HEK293 (cell line): ENCODE measurements around the gene MNT.

Experiments used
- BCL11B ChIP-seq: fragments of 450-650 bp; formaldehyde crosslinking; IDR thresholded peaks from 2 replicates; pipeline ENCODE4 v1.5.1; 2016; ENCODE audit warnings: low read depth, missing biosample characterization, missing genetic modification characterization
- EGR2 ChIP-seq: fragments of 450-650 bp; formaldehyde crosslinking; IDR thresholded peaks from 2 replicates; pipeline ENCODE4 v1.5.1; 2016; ENCODE audit warnings: low read depth, missing biosample characterization, missing genetic modification characterization
- GLI4 ChIP-seq: fragments of 450-650 bp; formaldehyde crosslinking; IDR thresholded peaks from 2 replicates; pipeline ENCODE4 v1.5.1; 2016; ENCODE audit warnings: missing biosample characterization, missing genetic modification characterization
- HOXC10 ChIP-seq: sonication (generic); formaldehyde crosslinking; IDR thresholded peaks from 2 replicates; pipeline ENCODE4 v1.8.1; 2023; ENCODE audit warnings: mild to moderate bottlenecking, missing genetic modification reagents
- KLF16 ChIP-seq: fragments of 450-650 bp; formaldehyde crosslinking; IDR thresholded peaks from 2 replicates; pipeline ENCODE4 v1.5.1; 2017; ENCODE audit warnings: missing biosample characterization, missing genetic modification characterization
- OSR2 ChIP-seq: fragments of 450-650 bp; formaldehyde crosslinking; IDR thresholded peaks from 2 replicates; pipeline ENCODE4 v1.5.1; 2016; ENCODE audit warnings: missing biosample characterization, missing genetic modification characterization
- OVOL3 ChIP-seq: fragments of 450-650 bp; formaldehyde crosslinking; IDR thresholded peaks from 2 replicates; pipeline ENCODE4 v1.5.1; 2016; ENCODE audit warnings: missing biosample characterization, missing genetic modification characterization
- SP3 ChIP-seq: fragments of 450-650 bp; formaldehyde crosslinking; IDR thresholded peaks from 2 replicates; pipeline ENCODE4 v1.5.1; 2016; ENCODE audit warnings: missing biosample characterization, missing genetic modification characterization
- TRIM28 ChIP-seq: IDR thresholded peaks from 2 replicates; pipeline ENCODE4 v1.6.1; 2011; ENCODE audit warnings: low read length, control low read depth, borderline replicate concordance
- ZBTB17 ChIP-seq: fragments of 450-650 bp; formaldehyde crosslinking; IDR thresholded peaks from 2 replicates; pipeline ENCODE4 v1.5.1; 2016; ENCODE audit warnings: missing biosample characterization, missing genetic modification characterization
- ZBTB7A ChIP-seq: fragments of 450-650 bp; formaldehyde crosslinking; IDR thresholded peaks from 2 replicates; pipeline ENCODE4 v1.5.1; 2016; ENCODE audit warnings: low read depth, missing biosample characterization, missing genetic modification characterization
- ZNF138 ChIP-seq: fragments of 450-650 bp; formaldehyde crosslinking; IDR thresholded peaks from 2 replicates; pipeline ENCODE4 v1.5.1; 2016; ENCODE audit warnings: missing biosample characterization, missing genetic modification characterization, borderline replicate concordance
- ZNF221 ChIP-seq: fragments of 450-650 bp; formaldehyde crosslinking; IDR thresholded peaks from 2 replicates; pipeline ENCODE4 v1.5.1; 2017; ENCODE audit warnings: missing biosample characterization, missing genetic modification characterization, borderline replicate concordance
- ZNF23 ChIP-seq: fragments of 450-650 bp; formaldehyde crosslinking; IDR thresholded peaks from 2 replicates; pipeline ENCODE4 v1.5.1; 2016; ENCODE audit warnings: missing biosample characterization, missing genetic modification characterization, borderline replicate concordance
- ZNF239 ChIP-seq: fragments of 450-650 bp; formaldehyde crosslinking; IDR thresholded peaks from 2 replicates; pipeline ENCODE4 v1.5.1; 2016; ENCODE audit warnings: missing biosample characterization, missing genetic modification characterization
- ZNF24 ChIP-seq: fragments of 450-650 bp; formaldehyde crosslinking; IDR thresholded peaks from 2 replicates; pipeline ENCODE4 v1.5.1; 2016; ENCODE audit warnings: missing biosample characterization, missing genetic modification characterization
- ZNF248 ChIP-seq: fragments of 450-650 bp; formaldehyde crosslinking; IDR thresholded peaks from 2 replicates; pipeline ENCODE4 v1.5.1; 2017; ENCODE audit warnings: missing biosample characterization, missing genetic modification characterization
- ZNF354C ChIP-seq: fragments of 450-650 bp; formaldehyde crosslinking; IDR thresholded peaks from 2 replicates; pipeline ENCODE4 v1.5.1; 2016; ENCODE audit warnings: missing biosample characterization, missing genetic modification characterization, low read depth, borderline replicate concordance
- ZNF530 ChIP-seq: fragments of 450-650 bp; formaldehyde crosslinking; IDR thresholded peaks from 2 replicates; pipeline ENCODE4 v1.5.1; 2016; ENCODE audit warnings: low read depth, missing biosample characterization, missing genetic modification characterization
- ZNF747 ChIP-seq: fragments of 450-650 bp; formaldehyde crosslinking; IDR thresholded peaks from 2 replicates; pipeline ENCODE4 v1.5.1; 2016; ENCODE audit warnings: missing biosample characterization, missing genetic modification characterization
- ZNF768 ChIP-seq: fragments of 450-650 bp; formaldehyde crosslinking; IDR thresholded peaks from 2 replicates; pipeline ENCODE4 v1.5.1; 2018; ENCODE audit warnings: missing biosample characterization, mild to moderate bottlenecking, missing genetic modification characterization
- TF ChIP-seq, protein P1 (sequence below): fragments of 450-650 bp; formaldehyde crosslinking; IDR thresholded peaks from 2 replicates; pipeline ENCODE4 v1.5.1; 2016; ENCODE audit warnings: missing biosample characterization, missing genetic modification characterization
- TF ChIP-seq, protein P2 (sequence below): fragments of 450-650 bp; formaldehyde crosslinking; IDR thresholded peaks from 2 replicates; pipeline ENCODE4 v1.5.1; 2017; ENCODE audit warnings: missing biosample characterization, missing genetic modification characterization
- TF ChIP-seq, protein P3 (sequence below): IDR thresholded peaks from 2 replicates; pipeline ENCODE4 v1.6.1; 2011; ENCODE audit warnings: mild to moderate bottlenecking, low read depth, low read length, borderline replicate concordance
- TF ChIP-seq, protein P4 (sequence below): fragments of 450-650 bp; formaldehyde crosslinking; conservative IDR thresholded peaks from 2 replicates; pipeline ENCODE4 v1.5.1; 2016; ENCODE audit warnings: low read depth, missing biosample characterization, missing genetic modification characterization
- TF ChIP-seq, protein P5 (sequence below): fragments of 450-650 bp; formaldehyde crosslinking; IDR thresholded peaks from 2 replicates; pipeline ENCODE4 v1.5.1; 2016; ENCODE audit warnings: missing biosample characterization, missing genetic modification characterization

The MNT gene

DNA sequence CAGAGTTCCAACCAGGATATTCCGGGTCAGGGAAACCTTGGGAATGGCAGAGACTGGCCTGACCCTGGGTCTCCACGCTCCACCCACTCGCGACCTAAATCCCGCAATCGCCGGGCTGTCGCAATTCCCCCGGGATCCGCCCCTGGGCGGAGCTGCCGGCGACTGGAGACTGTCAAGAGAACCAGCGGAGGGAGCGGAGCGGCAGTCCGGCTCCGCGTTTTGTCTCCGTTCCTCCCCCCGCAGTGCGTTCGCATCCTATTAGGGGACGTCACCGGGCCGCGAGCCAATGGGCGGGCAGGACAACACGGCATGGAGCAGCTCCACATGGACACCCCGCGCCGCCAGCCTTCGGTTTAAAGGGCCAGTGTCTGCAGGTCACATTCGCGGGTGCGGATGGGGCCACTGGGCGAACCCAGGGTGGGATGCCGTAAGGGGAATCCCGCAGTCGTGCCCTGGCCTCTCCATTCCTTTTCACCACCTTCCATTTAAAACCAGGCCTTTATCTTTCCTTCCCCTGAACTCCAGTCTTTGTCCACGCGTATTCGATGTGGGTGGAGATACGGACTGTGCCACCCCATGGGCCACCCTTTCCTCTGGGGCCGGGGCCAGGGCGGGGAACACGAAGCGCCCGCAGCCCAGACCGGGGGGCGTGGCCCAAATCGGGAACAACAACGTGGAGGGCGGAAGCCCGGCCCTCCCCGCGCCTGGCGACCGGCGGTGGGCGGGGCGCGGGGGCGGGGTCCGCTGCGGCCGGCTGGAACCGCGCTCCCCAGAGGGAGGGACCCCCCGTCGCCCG lies 764 bp upstream of the MNT start (continued):
- TF ChIP-seq BCL11B (tag by site-specific recombination) = peak; percentile 76; the same call in 1 of the 2 replicates
- no peak for TF ChIP-seq ZNF23 (tag by site-specific recombination)
- TF ChIP-seq ZNF248 = no peak
- TF ChIP-seq, protein P1, sequence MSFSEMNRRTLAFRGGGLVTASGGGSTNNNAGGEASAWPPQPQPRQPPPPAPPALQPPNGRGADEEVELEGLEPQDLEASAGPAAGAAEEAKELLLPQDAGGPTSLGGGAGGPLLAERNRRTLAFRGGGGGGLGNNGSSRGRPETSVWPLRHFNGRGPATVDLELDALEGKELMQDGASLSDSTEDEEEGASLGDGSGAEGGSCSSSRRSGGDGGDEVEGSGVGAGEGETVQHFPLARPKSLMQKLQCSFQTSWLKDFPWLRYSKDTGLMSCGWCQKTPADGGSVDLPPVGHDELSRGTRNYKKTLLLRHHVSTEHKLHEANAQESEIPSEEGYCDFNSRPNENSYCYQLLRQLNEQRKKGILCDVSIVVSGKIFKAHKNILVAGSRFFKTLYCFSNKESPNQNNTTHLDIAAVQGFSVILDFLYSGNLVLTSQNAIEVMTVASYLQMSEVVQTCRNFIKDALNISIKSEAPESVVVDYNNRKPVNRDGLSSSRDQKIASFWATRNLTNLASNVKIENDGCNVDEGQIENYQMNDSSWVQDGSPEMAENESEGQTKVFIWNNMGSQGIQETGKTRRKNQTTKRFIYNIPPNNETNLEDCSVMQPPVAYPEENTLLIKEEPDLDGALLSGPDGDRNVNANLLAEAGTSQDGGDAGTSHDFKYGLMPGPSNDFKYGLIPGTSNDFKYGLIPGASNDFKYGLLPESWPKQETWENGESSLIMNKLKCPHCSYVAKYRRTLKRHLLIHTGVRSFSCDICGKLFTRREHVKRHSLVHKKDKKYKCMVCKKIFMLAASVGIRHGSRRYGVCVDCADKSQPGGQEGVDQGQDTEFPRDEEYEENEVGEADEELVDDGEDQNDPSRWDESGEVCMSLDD (tag by site-specific recombination) = peak; percentile 85
- no peak for TF ChIP-seq ZNF221
- no peak for TF ChIP-seq OSR2
- no peak for TF ChIP-seq TRIM28
- TF ChIP-seq ZNF138 (tag by site-specific recombination) = no peak
- peak; percentile 96 for TF ChIP-seq KLF16 (tag by site-specific recombination)
- peak; percentile 75 for TF ChIP-seq ZNF24
- no peak for TF ChIP-seq OVOL3 (tag by site-specific recombination)
- TF ChIP-seq ZBTB7A = peak; percentile 85; the same call in 1 of the 2 replicates
- TF ChIP-seq HOXC10 (CRISPR knock-in tag) = no peak
- TF ChIP-seq SP3 (tag by site-specific recombination) = peak; percentile 96
- no peak for TF ChIP-seq ZNF354C (tag by site-specific recombination)
- TF ChIP-seq, protein P2, sequence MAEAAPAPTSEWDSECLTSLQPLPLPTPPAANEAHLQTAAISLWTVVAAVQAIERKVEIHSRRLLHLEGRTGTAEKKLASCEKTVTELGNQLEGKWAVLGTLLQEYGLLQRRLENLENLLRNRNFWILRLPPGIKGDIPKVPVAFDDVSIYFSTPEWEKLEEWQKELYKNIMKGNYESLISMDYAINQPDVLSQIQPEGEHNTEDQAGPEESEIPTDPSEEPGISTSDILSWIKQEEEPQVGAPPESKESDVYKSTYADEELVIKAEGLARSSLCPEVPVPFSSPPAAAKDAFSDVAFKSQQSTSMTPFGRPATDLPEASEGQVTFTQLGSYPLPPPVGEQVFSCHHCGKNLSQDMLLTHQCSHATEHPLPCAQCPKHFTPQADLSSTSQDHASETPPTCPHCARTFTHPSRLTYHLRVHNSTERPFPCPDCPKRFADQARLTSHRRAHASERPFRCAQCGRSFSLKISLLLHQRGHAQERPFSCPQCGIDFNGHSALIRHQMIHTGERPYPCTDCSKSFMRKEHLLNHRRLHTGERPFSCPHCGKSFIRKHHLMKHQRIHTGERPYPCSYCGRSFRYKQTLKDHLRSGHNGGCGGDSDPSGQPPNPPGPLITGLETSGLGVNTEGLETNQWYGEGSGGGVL = no peak
- TF ChIP-seq ZNF768 (tag by site-specific recombination) = no peak
- peak; percentile 50 for TF ChIP-seq ZBTB17 (tag by site-specific recombination)
- TF ChIP-seq ZNF530 = no peak
- TF ChIP-seq ZNF747 (tag by site-specific recombination) = no peak
- no peak for TF ChIP-seq GLI4 (tag by site-specific recombination)
- TF ChIP-seq, protein P3, sequence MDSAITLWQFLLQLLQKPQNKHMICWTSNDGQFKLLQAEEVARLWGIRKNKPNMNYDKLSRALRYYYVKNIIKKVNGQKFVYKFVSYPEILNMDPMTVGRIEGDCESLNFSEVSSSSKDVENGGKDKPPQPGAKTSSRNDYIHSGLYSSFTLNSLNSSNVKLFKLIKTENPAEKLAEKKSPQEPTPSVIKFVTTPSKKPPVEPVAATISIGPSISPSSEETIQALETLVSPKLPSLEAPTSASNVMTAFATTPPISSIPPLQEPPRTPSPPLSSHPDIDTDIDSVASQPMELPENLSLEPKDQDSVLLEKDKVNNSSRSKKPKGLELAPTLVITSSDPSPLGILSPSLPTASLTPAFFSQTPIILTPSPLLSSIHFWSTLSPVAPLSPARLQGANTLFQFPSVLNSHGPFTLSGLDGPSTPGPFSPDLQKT = no peak; the same call in 1 of the 2 replicates
- peak; percentile 62 for TF ChIP-seq EGR2
- TF ChIP-seq, protein P4, sequence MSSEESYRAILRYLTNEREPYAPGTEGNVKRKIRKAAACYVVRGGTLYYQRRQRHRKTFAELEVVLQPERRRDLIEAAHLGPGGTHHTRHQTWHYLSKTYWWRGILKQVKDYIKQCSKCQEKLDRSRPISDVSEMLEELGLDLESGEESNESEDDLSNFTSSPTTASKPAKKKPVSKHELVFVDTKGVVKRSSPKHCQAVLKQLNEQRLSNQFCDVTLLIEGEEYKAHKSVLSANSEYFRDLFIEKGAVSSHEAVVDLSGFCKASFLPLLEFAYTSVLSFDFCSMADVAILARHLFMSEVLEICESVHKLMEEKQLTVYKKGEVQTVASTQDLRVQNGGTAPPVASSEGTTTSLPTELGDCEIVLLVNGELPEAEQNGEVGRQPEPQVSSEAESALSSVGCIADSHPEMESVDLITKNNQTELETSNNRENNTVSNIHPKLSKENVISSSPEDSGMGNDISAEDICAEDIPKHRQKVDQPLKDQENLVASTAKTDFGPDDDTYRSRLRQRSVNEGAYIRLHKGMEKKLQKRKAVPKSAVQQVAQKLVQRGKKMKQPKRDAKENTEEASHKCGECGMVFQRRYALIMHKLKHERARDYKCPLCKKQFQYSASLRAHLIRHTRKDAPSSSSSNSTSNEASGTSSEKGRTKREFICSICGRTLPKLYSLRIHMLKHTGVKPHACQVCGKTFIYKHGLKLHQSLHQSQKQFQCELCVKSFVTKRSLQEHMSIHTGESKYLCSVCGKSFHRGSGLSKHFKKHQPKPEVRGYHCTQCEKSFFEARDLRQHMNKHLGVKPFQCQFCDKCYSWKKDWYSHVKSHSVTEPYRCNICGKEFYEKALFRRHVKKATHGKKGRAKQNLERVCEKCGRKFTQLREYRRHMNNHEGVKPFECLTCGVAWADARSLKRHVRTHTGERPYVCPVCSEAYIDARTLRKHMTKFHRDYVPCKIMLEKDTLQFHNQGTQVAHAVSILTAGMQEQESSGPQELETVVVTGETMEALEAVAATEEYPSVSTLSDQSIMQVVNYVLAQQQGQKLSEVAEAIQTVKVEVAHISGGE (tag by site-specific recombination) = 0 out of 2 replicates have a peak, but pooled peaks have one; percentile 38
- TF ChIP-seq, protein P5, sequence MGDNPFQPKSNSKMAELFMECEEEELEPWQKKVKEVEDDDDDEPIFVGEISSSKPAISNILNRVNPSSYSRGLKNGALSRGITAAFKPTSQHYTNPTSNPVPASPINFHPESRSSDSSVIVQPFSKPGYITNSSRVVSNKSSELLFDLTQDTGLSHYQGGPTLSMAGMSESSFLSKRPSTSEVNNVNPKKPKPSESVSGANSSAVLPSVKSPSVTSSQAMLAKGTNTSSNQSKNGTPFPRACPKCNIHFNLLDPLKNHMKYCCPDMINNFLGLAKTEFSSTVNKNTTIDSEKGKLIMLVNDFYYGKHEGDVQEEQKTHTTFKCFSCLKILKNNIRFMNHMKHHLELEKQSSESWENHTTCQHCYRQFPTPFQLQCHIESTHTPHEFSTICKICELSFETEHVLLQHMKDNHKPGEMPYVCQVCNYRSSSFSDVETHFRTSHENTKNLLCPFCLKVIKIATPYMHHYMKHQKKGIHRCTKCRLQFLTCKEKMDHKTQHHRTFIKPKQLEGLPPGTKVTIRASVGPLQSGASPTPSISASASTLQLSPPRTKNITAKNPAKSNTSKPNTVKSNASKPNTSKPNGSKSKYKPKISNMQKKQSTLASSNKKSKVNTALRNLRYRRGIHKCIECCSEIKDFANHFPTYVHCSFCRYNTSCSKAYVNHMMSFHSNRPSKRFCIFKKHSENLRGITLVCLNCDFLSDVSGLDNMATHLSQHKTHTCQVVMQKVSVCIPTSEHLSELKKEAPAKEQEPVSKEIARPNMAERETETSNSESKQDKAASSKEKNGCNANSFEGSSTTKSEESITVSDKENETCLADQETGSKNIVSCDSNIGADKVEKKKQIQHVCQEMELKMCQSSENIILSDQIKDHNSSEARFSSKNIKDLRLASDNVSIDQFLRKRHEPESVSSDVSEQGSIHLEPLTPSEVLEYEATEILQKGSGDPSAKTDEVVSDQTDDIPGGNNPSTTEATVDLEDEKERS (tag by site-specific recombination) = no peak
- no peak for TF ChIP-seq ZNF239 (tag by site-specific recombination)
